Activated CD8-positive, alpha-beta memory T cell treated with anti-CD3 and anti-CD28 coated beads, Interleukin-2, amount 50 U/mL, for 48 hours (primary cell): ENCODE measurements around the gene SLC12A8.
"Not testable (repeated sequence)": the region's sequence is repeated elsewhere in the genome, so short reads cannot be mapped to it uniquely, and the experiment has no call there.

Experiments
- DNase-seq: peaks from one replicate; pipeline ENCODE4 v3.0.0-alpha.2; 2020

Gene SLC12A8

GRCh38 chr3:125108833-125109535 lies 103.6 kb downstream of the SLC12A8 start:
- no peak for DNase-seq

DNA sequence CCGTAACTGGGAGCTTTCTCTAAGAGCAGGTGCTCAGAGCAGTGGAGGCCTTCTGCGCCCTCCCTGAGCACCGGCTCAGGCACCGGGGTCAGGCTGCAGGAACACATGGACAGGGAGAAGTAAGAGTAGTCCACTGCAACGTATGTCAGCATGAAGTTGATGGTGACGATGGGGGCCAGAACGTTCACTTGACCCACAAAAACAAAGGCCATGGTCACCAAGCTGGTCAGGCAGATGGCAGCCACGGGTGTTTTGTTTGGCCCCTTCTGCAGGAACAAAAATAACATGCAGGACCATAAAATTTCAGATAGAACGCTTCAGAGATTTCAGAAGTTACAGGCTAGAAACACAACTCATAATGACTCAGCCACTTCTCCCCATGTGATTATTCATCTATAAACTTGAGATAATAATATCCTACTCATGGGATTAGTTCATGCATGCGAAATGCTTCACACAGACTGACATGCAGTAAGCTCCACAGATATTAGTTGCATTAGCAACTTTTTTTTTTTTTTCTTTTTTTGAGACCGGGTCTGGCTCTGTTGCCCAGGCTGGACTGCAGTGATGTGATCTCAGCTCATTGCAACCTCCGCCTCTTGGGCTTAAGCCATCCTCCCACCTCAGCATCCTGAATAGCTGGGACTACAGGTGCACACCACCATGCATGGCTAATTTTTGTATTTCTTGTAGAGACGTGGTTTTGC lies 104.5 kb downstream of the SLC12A8 start:
- DNase-seq, result no peak

- DNase-seq, result no peak
Observed at GRCh38 chr3:125107363-125107762, 105.2 kb downstream of the SLC12A8 start.

DNA sequence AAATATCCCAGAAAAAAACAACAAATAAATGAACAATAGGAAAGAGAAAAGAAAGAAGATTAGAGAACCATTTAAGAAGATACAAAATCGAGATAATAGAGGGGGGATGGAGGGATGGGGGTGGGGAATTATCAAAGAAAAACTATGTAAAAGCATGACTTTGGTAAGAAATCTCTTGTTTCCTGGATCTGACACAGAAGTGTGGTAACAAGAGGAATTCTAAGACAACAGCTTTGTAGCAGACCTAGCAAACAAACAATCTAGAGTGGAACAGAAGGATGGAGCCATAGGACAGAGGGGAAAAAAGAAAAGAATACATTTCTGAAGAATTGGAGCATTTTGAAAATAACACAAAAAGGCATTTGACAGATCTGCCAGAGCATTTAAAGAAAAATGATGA lies 107.4 kb downstream of the SLC12A8 start:
- no peak for DNase-seq

- DNase-seq, result no peak
Observed at GRCh38 chr3:125104639-125105038, 107.9 kb downstream of the SLC12A8 start.

DNA sequence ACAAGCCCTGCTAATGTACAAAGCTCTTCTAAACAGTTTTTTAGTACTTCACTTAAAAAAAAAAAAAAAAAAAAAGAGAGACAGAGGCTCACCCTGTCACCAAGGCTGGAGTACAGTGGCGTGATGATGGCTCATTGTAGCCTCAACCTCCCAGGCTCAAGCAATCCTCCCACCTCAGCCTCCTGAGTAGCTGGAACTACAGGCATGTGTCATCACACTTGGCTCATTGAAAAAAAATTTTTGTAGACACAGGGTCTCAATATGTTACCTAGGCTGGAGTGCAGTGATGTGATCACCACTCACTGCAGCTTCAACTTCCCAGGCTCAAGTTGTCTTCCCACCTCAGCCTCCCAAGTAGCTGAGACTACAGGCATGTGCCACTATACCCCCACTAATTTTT lies 109.1 kb downstream of the SLC12A8 start:
- no peak for DNase-seq

DNA sequence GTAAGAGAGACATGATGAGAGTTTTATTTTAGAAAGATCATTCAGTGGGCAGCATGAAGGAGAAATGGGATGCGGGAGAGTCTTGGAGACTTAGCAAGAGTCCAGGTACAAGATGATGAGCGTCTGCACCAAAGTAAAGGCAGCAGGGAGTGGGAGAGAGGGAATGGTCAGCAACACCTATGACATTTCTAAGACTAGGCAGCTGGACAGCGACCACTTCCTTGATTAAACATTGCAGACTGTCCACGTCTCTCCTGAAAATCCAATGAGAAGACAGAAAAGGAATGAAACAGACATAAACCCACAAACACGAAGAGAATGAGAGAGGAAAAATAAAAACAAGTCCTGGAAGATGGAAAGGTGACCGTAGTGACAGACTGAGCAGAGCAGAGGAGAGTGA lies 110.1 kb downstream of the SLC12A8 start:
- no peak for DNase-seq

- DNase-seq, result no peak
Observed at GRCh38 chr3:125098611-125099291, 113.8 kb downstream of the SLC12A8 start.

DNA sequence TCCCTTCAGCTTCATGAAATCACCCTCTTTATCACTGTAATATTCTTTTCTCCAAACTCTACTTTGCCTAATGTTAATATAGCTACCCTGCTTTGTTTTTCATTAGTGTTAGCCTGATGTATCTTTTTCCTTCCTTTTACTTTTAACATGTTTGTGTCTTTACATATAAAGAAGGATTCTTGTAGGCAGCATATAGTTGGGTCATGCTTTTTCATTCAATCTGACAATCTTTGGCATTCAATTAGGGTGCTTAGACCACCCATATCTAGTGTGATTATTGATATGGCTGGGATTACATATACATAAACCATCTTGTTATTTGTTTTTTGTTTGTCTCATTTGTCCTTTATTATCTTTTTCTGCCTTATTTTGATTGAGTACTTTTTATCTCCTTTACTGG lies 121.9 kb downstream of the SLC12A8 start:
- no peak for DNase-seq

GRCh38 chr3:125087768-125088391 lies 124.7 kb downstream of the SLC12A8 start:
- DNase-seq, result no peak

- no peak for DNase-seq
Observed at GRCh38 chr3:125085166-125085565, 127.4 kb downstream of the SLC12A8 start.

DNA sequence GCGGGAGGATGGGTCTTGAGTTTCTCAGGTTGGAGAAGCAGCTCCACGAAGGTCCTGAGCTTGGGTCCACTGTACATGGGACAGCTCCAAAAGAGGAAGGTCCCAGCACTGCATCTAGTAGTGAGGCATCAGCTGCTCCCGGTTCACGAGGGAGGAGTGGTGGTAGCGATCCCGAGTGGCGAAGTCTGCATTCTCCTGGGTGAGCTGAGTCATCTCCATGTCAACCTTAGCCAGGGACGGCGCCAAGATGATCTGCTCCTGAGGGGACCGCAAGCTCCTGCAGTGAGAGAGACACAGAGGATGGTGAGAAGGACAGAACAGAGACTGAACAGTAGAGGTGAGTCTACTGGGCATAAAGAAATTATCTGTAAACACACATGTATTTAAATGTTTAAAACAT lies 128.8 kb downstream of the SLC12A8 start:
- DNase-seq, result no peak

DNA sequence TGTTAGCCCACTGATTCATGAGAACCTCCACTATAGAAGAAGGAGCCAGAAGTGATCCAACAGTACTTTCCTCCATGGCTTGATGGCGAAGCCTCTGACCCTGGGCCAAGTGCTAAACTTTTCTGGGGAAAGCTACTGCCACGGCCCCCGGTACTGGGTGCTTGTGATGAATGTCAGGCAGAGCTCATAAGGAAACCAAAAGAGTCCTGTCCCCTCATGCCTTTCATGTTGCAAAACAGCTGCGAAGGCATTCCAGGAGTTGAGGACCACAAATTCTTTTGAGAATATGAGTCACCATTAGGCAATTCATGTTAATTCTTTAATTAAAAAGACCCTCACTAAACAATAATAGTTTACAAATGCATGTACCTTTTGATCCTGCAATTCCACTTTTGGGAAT lies 130.2 kb downstream of the SLC12A8 start:
- DNase-seq, result not testable (repeated sequence)

- no peak for DNase-seq
Observed at GRCh38 chr3:125080077-125080476, 132.5 kb downstream of the SLC12A8 start.

DNA sequence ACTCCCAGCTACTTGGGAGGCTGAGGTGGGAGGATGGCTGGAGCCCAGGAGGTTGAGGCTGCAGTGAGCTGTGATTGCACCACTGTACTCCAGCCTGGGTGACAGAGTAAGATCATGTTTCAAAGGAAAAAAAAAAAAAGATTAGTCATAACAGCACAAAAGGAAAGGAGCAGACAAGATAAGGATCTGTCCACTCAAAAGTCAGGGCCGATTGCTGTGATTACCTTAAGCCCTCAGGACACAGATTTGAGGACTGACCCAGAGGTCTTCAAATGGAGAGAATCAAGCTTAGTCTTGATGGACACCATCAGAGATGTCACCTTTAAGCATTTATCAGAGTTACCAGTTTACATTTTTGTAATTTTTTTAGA lies 132.9 kb downstream of the SLC12A8 start:
- no peak for DNase-seq

- DNase-seq, result no peak
Observed at GRCh38 chr3:125078951-125079674, 133.4 kb downstream of the SLC12A8 start.

DNA sequence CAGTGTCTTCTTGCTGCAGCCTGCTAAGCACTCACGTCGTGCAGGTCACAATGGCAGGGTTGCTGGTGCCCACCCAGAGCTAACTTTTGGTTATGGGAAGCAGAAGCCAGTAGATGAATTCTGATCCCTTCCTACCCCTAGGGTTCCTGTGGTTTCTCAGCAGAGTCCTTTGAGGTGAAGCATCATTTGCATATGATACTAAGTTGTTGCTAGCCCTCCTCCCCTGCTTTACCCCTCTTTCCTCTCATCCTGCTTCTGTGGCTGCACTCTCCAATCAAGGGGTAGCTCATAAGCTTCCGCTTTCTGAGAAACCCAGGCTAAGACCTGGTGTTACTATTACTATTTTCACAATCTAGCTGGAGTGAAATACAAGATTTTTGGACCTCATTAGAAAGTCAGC lies 134.7 kb downstream of the SLC12A8 start:
- DNase-seq, result no peak

- no peak for DNase-seq
Observed at GRCh38 chr3:125076464-125076863, 136.1 kb downstream of the SLC12A8 start.

- DNase-seq, result no peak
Observed at GRCh38 chr3:125075738-125076137, 136.8 kb downstream of the SLC12A8 start.

GRCh38 chr3:125073390-125073905 lies 139.1 kb downstream of the SLC12A8 start:
- DNase-seq, result no peak

GRCh38 chr3:125072749-125073389 lies 139.7 kb downstream of the SLC12A8 start:
- DNase-seq, result no peak

- no peak for DNase-seq
Observed at GRCh38 chr3:125072301-125072700, 140.2 kb downstream of the SLC12A8 start.
